ENCODE measurements around the gene MRPL36.

DNA sequence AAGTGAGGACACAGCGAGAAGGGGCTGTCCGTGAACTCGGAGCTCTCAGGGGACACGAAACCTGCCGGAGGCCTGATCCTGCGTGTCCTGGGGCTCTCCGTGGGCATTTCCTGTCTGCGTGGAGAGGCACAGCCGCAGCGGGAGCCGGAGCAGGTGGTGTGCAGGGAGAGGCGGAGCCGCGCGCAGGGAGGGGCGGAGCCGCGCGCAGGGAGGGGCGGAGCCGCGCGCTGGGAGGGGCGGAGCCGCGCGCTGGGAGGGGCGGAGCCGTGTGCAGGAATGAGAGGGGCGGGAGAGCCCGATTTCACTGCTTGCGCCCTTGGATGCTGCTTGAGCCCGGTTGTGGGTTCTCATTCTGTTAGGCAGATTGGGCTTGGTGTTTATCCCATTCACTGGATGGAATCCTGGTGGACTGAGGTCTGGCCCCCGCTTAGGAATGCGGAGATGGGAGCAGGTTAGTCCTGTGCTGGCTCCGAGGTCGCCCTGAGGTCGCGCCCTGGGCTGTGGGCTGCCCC lies 28.3 kb upstream of the MRPL36 start:
- TF ChIP-seq, protein P1, sequence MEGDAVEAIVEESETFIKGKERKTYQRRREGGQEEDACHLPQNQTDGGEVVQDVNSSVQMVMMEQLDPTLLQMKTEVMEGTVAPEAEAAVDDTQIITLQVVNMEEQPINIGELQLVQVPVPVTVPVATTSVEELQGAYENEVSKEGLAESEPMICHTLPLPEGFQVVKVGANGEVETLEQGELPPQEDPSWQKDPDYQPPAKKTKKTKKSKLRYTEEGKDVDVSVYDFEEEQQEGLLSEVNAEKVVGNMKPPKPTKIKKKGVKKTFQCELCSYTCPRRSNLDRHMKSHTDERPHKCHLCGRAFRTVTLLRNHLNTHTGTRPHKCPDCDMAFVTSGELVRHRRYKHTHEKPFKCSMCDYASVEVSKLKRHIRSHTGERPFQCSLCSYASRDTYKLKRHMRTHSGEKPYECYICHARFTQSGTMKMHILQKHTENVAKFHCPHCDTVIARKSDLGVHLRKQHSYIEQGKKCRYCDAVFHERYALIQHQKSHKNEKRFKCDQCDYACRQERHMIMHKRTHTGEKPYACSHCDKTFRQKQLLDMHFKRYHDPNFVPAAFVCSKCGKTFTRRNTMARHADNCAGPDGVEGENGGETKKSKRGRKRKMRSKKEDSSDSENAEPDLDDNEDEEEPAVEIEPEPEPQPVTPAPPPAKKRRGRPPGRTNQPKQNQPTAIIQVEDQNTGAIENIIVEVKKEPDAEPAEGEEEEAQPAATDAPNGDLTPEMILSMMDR (IDR thresholded peaks at IDR 0.05; ENCODE audit: low read length), result no peak
- no peak for TF ChIP-seq EZH2 (optimal IDR thresholded peaks at IDR 0.05; ENCODE audit: low read depth, low read length)
- no peak for TF ChIP-seq EZH2phosphoT487 (IDR thresholded peaks at IDR 0.05; ENCODE audit: low read length)
